ENCODE measurements around the gene UMAD1.

UMAD1 gene

GRCh38 chr7:7859411-7859810, 218.9 kb downstream of the UMAD1 start:
- H3K27ac ChIP-seq (ENCODE audit: low read length) = no peak overlapping the region
- no peak overlapping the region for H2AFZ ChIP-seq (ENCODE audit: low read depth, low read length)
- no peaks in the 10 kb centered on the region for H3K27me3 ChIP-seq (ENCODE audit: insufficient read depth, low read length, poor library complexity)
- H3K79me2 ChIP-seq (ENCODE audit: insufficient read depth, low read length) = no peaks in the 10 kb centered on the region
- no peak overlapping the region for H3K9ac ChIP-seq (ENCODE audit: low read depth, low read length)
- TF ChIP-seq EZH2 (IDR thresholded peaks at IDR 0.05; ENCODE audit: borderline replicate concordance, low read depth, low read length, severe bottlenecking) = no peak
- no peak for TF ChIP-seq CTCF (IDR thresholded peaks at IDR 0.05; ENCODE audit: borderline replicate concordance, extremely low read depth, low read length, poor library complexity, severe bottlenecking)
- peaks cover 17% of the 10 kb centered on the region for H3K9me3 ChIP-seq (ENCODE audit: insufficient read depth, low read length, severe bottlenecking)
- DNase-seq (no peak), ATAC-seq (ENCODE audit: insufficient read depth, low read depth) (no peak)
- H3K4me1 ChIP-seq (ENCODE audit: insufficient read depth, low read length) = no peaks in the 10 kb centered on the region
- no peak overlapping the region for H3K4me2 ChIP-seq (ENCODE audit: insufficient read depth, low read length)
- H3K36me3 ChIP-seq (ENCODE audit: insufficient read depth, low read length) = peaks cover under 1% of the 10 kb centered on the region; the same call in 1 of the 2 replicates
- H4K20me1 ChIP-seq (ENCODE audit: insufficient read depth, low read length) = no peaks in the 10 kb centered on the region
- H3K4me3 ChIP-seq (ENCODE audit: low read depth in 1 of 2, low read length in 2 of 2) = no peak overlapping the region

- H3K9ac ChIP-seq (ENCODE audit: low read depth, low read length) = no peak overlapping the region
- no peak for DNase-seq
These were observed 220.7 kb downstream of the UMAD1 start for GRCh38 chr7:7861211-7861633.

GRCh38 chr7:7862393-7862792, 221.8 kb downstream of the UMAD1 start:
- no peaks in the 10 kb centered on the region for H3K79me2 ChIP-seq (ENCODE audit: insufficient read depth, low read length)
- H3K27me3 ChIP-seq (ENCODE audit: insufficient read depth, low read length, poor library complexity) = no peaks in the 10 kb centered on the region
- H3K36me3 ChIP-seq (ENCODE audit: insufficient read depth, low read length) = no peaks in the 10 kb centered on the region
- no peak for DNase-seq
- no peak for ATAC-seq (ENCODE audit: insufficient read depth, low read depth)
- no peaks in the 10 kb centered on the region for H3K4me1 ChIP-seq (ENCODE audit: insufficient read depth, low read length)
- no peaks in the 10 kb centered on the region for H4K20me1 ChIP-seq (ENCODE audit: insufficient read depth, low read length)
- H3K27ac ChIP-seq (ENCODE audit: low read length) = no peak overlapping the region
- no peak overlapping the region for H3K4me3 ChIP-seq (ENCODE audit: low read depth in 1 of 2, low read length in 2 of 2)
- no peak overlapping the region for H2AFZ ChIP-seq (ENCODE audit: low read depth, low read length)
- H3K9ac ChIP-seq (ENCODE audit: low read depth, low read length) = no peak overlapping the region
- no peaks in the 10 kb centered on the region for H3K9me3 ChIP-seq (ENCODE audit: insufficient read depth, low read length, severe bottlenecking)
- H3K4me2 ChIP-seq (ENCODE audit: insufficient read depth, low read length) = no peak overlapping the region
- TF ChIP-seq CTCF (IDR thresholded peaks at IDR 0.05; ENCODE audit: borderline replicate concordance, extremely low read depth, low read length, poor library complexity, severe bottlenecking) (no peak), EZH2 (IDR thresholded peaks at IDR 0.05; ENCODE audit: borderline replicate concordance, low read depth, low read length, severe bottlenecking) (no peak)

More at GRCh38 chr7:7861211-7861633, 220.7 kb downstream of the UMAD1 start:
- H4K20me1 ChIP-seq (ENCODE audit: insufficient read depth, low read length) = no peaks in the 10 kb centered on the region
- no peak for TF ChIP-seq CTCF (IDR thresholded peaks at IDR 0.05; ENCODE audit: borderline replicate concordance, extremely low read depth, low read length, poor library complexity, severe bottlenecking)
- no peak for TF ChIP-seq EZH2 (IDR thresholded peaks at IDR 0.05; ENCODE audit: borderline replicate concordance, low read depth, low read length, severe bottlenecking)
- H3K79me2 ChIP-seq (ENCODE audit: insufficient read depth, low read length) = no peaks in the 10 kb centered on the region
- no peaks in the 10 kb centered on the region for H3K4me1 ChIP-seq (ENCODE audit: insufficient read depth, low read length)
- no peak overlapping the region for H3K4me2 ChIP-seq (ENCODE audit: insufficient read depth, low read length)
- H3K9me3 ChIP-seq (ENCODE audit: insufficient read depth, low read length, severe bottlenecking) = peaks cover under 1% of the 10 kb centered on the region
- H3K27ac ChIP-seq (ENCODE audit: low read length) = no peak overlapping the region
- H2AFZ ChIP-seq (ENCODE audit: low read depth, low read length) = no peak overlapping the region
- no peaks in the 10 kb centered on the region for H3K27me3 ChIP-seq (ENCODE audit: insufficient read depth, low read length, poor library complexity)
- no peaks in the 10 kb centered on the region for H3K36me3 ChIP-seq (ENCODE audit: insufficient read depth, low read length)
- H3K4me3 ChIP-seq (ENCODE audit: low read depth in 1 of 2, low read length in 2 of 2) = no peak overlapping the region
- no peak; the same call in 2 of the 3 replicates for ATAC-seq (ENCODE audit: insufficient read depth, low read depth)

Measured in DND-41 (cell line).